ENCODE data around the gene IRX2. TPM values are rescaled to one million over a fixed set of nuclear protein-coding genes. Genes with fewer than 3 reads are reported as not detected.

Gene IRX2
- total RNA-seq, 1 donor, result 7.2 TPM

DNA sequence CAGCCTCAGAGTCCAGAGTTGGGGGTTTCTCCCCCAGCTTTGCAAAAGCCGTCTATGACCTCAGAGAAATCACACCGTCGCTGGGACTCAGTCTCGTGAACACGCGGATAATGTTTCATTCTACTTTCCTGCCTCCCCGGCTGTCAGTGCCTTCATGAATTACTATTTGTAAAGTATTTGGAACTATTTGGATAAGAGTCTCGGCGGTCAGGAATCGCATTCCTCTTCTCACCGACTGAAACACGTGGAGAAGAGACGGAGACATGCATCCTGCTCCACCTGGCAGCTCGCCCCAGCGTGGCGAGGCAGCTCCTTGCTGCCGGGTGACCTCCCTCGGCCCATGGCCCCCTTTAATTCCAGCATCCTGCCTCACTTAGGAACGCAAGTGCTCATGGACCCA, 23.9 kb downstream of the IRX2 start:
- H3K27ac ChIP-seq (ENCODE audit: low read depth, low read length), result no peak overlapping the region
- no peak for DNase-seq (ENCODE audit: insufficient read length, low spot score, missing footprints)
- no peak overlapping the region for H2AFZ ChIP-seq (ENCODE audit: low read length)
- no peak overlapping the region for H3K4me2 ChIP-seq (ENCODE audit: insufficient read depth, low read length)
- H3K27me3 ChIP-seq (ENCODE audit: insufficient read depth, low read length), result peaks cover 4% of the 10 kb centered on the region
- H3K79me2 ChIP-seq (ENCODE audit: insufficient read depth, low read length), result no peaks in the 10 kb centered on the region
- no peaks in the 10 kb centered on the region for H3K36me3 ChIP-seq (ENCODE audit: insufficient read depth, low read length)
- TF ChIP-seq, protein P1, sequence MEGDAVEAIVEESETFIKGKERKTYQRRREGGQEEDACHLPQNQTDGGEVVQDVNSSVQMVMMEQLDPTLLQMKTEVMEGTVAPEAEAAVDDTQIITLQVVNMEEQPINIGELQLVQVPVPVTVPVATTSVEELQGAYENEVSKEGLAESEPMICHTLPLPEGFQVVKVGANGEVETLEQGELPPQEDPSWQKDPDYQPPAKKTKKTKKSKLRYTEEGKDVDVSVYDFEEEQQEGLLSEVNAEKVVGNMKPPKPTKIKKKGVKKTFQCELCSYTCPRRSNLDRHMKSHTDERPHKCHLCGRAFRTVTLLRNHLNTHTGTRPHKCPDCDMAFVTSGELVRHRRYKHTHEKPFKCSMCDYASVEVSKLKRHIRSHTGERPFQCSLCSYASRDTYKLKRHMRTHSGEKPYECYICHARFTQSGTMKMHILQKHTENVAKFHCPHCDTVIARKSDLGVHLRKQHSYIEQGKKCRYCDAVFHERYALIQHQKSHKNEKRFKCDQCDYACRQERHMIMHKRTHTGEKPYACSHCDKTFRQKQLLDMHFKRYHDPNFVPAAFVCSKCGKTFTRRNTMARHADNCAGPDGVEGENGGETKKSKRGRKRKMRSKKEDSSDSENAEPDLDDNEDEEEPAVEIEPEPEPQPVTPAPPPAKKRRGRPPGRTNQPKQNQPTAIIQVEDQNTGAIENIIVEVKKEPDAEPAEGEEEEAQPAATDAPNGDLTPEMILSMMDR (IDR thresholded peaks at IDR 0.05; ENCODE audit: extremely low read depth, low read depth, low read length), result no peak
- H3K4me1 ChIP-seq (ENCODE audit: insufficient read depth, low read length), result no peaks in the 10 kb centered on the region
- H3K9me3 ChIP-seq (ENCODE audit: low read depth, low read length), result no peaks in the 10 kb centered on the region
- no peaks in the 10 kb centered on the region for H4K20me1 ChIP-seq (ENCODE audit: insufficient read depth, low read length)
- H3K4me3 ChIP-seq (ENCODE audit: insufficient read depth, low read length), result no peak overlapping the region

DNA sequence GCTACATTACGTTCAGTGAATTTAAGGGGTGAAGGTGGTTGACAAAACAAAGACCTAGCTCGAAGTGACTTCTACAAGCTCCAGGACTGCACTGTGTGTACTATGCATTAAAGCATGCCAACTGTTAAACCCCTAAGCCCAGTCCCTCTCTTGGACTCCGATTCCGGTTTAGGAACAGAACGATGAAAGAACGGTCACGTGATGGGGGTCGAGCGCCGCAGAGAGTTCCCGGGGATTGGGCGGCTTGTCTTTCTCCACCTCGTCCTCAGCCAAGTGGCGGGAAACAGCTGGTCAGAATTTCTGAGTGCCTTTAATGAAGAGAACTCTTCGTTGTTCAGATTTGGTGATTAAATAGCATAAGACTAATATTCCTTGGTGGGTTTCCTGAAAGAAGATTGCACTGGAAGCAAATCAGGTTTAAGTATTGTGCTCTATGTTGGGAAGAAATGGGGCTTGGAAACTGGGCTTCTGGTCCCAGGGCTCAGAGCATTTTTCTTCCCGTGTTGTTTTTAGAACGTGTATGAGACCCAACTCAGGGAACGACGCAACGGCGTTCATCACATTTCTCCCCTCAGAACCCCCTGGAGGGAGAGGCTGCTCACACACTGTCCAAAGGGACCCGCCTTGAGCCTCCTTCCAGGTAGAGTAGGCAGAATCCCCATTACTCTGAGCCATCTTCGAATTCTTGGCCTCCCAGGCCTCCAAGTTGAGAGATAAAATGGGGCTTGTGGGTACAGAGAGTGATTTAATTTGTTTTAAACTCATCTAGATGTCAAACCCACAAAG, 25.3 kb downstream of the IRX2 start:
- no peak overlapping the region for H3K4me3 ChIP-seq (ENCODE audit: insufficient read depth, low read length)
- no peak for DNase-seq (ENCODE audit: insufficient read length, low spot score, missing footprints)
- H3K79me2 ChIP-seq (ENCODE audit: insufficient read depth, low read length), result no peaks in the 10 kb centered on the region
- H3K4me1 ChIP-seq (ENCODE audit: insufficient read depth, low read length), result no peaks in the 10 kb centered on the region
- H3K27ac ChIP-seq (ENCODE audit: low read depth, low read length), result no peak overlapping the region
- no peaks in the 10 kb centered on the region for H3K36me3 ChIP-seq (ENCODE audit: insufficient read depth, low read length)
- no peaks in the 10 kb centered on the region for H3K9me3 ChIP-seq (ENCODE audit: low read depth, low read length)
- peaks cover 4% of the 10 kb centered on the region for H3K27me3 ChIP-seq (ENCODE audit: insufficient read depth, low read length)
- no peaks in the 10 kb centered on the region for H4K20me1 ChIP-seq (ENCODE audit: insufficient read depth, low read length)
- TF ChIP-seq, protein P1 (IDR thresholded peaks at IDR 0.05; ENCODE audit: extremely low read depth, low read depth, low read length), result no peak
- H3K4me2 ChIP-seq (ENCODE audit: insufficient read depth, low read length), result no peak overlapping the region
- no peak overlapping the region for H2AFZ ChIP-seq (ENCODE audit: low read length)

DNA sequence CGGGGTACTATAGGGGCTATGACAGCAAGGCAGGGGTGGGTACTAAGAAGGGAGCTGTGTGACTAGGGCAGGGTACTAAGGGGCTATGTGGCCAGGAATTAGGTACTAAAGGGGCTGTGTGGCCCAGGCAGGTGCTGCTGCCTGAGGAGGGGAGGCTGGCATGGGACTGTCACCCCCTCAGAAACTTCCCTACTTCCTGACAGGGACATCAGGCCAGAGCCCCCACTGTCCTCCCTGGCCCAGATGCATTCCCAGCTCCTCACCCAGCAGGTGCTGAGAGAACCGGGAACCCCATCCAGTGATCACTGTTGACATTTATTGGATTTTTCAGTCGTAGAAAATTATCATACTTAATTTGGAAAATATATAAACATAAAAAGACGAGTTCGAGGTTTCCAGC, 26.6 kb downstream of the IRX2 start:
- DNase-seq (ENCODE audit: insufficient read length, low spot score, missing footprints), result no peak
- no peaks in the 10 kb centered on the region for H4K20me1 ChIP-seq (ENCODE audit: insufficient read depth, low read length)
- no peaks in the 10 kb centered on the region for H3K36me3 ChIP-seq (ENCODE audit: insufficient read depth, low read length)
- H3K27me3 ChIP-seq (ENCODE audit: insufficient read depth, low read length), result peaks cover 4% of the 10 kb centered on the region
- TF ChIP-seq, protein P1 (IDR thresholded peaks at IDR 0.05; ENCODE audit: extremely low read depth, low read depth, low read length), result no peak
- H3K4me2 ChIP-seq (ENCODE audit: insufficient read depth, low read length), result no peak overlapping the region
- H2AFZ ChIP-seq (ENCODE audit: low read length), result no peak overlapping the region
- no peaks in the 10 kb centered on the region for H3K79me2 ChIP-seq (ENCODE audit: insufficient read depth, low read length)
- H3K4me3 ChIP-seq (ENCODE audit: insufficient read depth, low read length), result no peak overlapping the region
- no peak overlapping the region for H3K27ac ChIP-seq (ENCODE audit: low read depth, low read length)
- no peaks in the 10 kb centered on the region for H3K4me1 ChIP-seq (ENCODE audit: insufficient read depth, low read length)
- H3K9me3 ChIP-seq (ENCODE audit: low read depth, low read length), result no peaks in the 10 kb centered on the region

DNA sequence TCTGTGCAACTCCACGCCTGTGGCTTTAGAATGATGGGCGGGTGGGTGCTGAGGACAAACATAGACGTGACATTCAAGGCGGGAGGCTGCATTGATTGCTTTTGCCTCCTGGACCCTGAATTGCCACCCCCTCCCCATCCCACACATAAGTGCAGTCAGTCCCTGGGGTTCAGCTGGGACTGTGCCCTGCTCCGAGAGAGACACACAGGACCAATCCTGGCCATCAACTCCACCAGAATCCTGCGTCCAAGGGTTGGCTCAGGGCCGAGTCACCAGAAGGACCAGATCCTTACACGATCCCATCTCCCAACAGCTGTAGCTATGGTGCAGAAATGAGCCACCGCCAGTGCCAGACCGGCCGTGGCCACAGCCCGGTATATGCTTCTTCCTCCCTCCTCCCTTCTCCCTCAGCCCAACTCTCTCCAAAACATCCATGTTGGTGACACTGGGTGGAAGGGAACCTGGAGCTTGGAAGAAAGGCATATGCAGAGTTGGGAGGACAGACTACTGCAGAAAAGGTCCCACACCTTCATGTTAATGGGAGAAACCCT, 27.4 kb downstream of the IRX2 start:
- Histone ChIP-seq H3K4me1 (ENCODE audit: insufficient read depth, low read length) (no peaks in the 10 kb centered on the region), H3K4me2 (ENCODE audit: insufficient read depth, low read length) (no peak overlapping the region), H3K36me3 (ENCODE audit: insufficient read depth, low read length) (no peaks in the 10 kb centered on the region), H3K4me3 (ENCODE audit: insufficient read depth, low read length) (no peak overlapping the region), H3K27ac (ENCODE audit: low read depth, low read length) (no peak overlapping the region), H2AFZ (ENCODE audit: low read length) (no peak overlapping the region), H3K79me2 (ENCODE audit: insufficient read depth, low read length) (no peaks in the 10 kb centered on the region), H4K20me1 (ENCODE audit: insufficient read depth, low read length) (no peaks in the 10 kb centered on the region), H3K9me3 (ENCODE audit: low read depth, low read length) (no peaks in the 10 kb centered on the region), H3K27me3 (ENCODE audit: insufficient read depth, low read length) (peaks cover 2% of the 10 kb centered on the region)
- TF ChIP-seq, protein P1 (IDR thresholded peaks at IDR 0.05; ENCODE audit: extremely low read depth, low read depth, low read length), result no peak
- no peak for DNase-seq (ENCODE audit: insufficient read length, low spot score, missing footprints)

All from osteoblast (primary cell).